Activated CD8-positive, alpha-beta memory T cell treated with anti-CD3 and anti-CD28 coated beads for 4 hours (primary cell): ENCODE data around the gene TPRG1L.
A peak's percentile ranks its signal among the peaks of the same experiment; 100 is the strongest.
"Not testable (repeated sequence)": the region's sequence is repeated elsewhere in the genome, so short reads cannot be mapped to it uniquely, and the experiment has no call there.

Source experiments
- DNase-seq, 2 donors: peaks; one replicate each; pipeline ENCODE4 v3.0.0-alpha.2; 2020; ENCODE audit warnings: low read depth in 2 of 2

Gene TPRG1L

GRCh38 chr1:3624200-3625136 lies at the start of gene TPRG1L:
Gene TPRG1L, plus strand, starts transcription at chr1:3625015. Its CDS starts 58 bp downstream, at chr1:3625073.
- peak; percentile 96 for DNase-seq

DNA sequence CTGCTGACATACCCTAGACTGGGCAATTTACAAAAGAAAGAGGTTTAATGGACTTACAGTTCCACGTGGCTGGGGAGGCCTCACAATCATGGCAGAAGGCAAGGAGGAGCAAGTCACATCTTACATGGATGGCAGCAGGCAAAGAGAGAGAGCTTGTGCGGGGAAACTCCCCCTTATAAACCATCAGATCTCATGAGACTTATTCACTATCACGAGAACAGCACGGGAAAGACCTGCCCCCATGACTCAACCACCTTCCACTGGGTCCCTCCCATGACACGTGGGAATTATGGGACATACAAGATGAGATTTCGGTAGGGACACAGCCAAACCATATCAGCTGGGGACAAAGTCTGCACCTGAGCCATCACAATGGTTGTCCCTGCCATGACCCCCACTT lies 49.3 kb upstream of the TPRG1L start:
- DNase-seq, result not testable (repeated sequence)

- no peak for DNase-seq
These were observed 48.8 kb upstream of the TPRG1L start for GRCh38 chr1:3575993-3576392.

- no peak for DNase-seq
These were observed 47.5 kb upstream of the TPRG1L start for GRCh38 chr1:3577300-3577699.

GRCh38 chr1:3577711-3578432 lies 46.9 kb upstream of the TPRG1L start:
- no peak for DNase-seq

DNA sequence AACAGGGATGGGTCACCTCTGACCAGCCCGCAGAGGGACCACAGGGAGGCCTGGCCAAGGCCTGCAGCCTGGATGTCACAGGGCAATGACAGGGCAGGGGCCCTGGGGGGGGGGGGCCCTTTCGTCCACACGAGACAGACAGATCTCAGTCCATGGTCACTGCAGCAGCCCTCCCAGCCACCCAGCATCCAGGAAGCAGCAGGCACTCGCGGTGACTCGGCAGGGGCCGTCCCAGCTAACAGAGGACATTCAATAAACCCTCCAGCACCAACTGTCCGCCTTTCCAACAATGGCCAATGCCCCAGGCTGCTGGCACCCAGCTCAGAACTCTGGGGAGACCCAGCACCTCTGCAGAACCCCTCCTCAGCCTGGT lies 46.4 kb upstream of the TPRG1L start:
- no peak for DNase-seq

GRCh38 chr1:3578906-3579305 lies 45.9 kb upstream of the TPRG1L start:
- DNase-seq, result no peak

DNA sequence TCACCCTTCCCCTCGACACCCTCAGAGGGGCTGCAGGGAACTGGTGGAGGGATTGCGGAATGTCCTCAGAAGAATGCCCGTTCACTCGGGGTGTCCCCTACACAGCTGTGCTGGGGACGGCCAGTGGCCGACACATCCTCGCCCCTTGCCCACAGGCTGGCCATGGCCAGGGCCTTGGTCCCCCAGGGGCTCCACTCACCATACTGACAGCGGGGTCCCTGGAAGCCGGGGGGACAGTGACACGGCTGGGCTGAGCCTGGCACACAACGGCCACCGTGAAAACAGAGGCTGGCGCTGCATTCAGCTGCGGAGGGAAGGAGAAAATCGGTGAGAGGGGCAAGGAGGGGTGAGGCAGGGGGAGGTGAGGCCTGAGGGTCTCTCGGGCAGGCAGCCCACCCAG lies 45.2 kb upstream of the TPRG1L start:
- DNase-seq, result no peak

- DNase-seq, result no peak
These were observed 44.6 kb upstream of the TPRG1L start for GRCh38 chr1:3580231-3580630.

DNA sequence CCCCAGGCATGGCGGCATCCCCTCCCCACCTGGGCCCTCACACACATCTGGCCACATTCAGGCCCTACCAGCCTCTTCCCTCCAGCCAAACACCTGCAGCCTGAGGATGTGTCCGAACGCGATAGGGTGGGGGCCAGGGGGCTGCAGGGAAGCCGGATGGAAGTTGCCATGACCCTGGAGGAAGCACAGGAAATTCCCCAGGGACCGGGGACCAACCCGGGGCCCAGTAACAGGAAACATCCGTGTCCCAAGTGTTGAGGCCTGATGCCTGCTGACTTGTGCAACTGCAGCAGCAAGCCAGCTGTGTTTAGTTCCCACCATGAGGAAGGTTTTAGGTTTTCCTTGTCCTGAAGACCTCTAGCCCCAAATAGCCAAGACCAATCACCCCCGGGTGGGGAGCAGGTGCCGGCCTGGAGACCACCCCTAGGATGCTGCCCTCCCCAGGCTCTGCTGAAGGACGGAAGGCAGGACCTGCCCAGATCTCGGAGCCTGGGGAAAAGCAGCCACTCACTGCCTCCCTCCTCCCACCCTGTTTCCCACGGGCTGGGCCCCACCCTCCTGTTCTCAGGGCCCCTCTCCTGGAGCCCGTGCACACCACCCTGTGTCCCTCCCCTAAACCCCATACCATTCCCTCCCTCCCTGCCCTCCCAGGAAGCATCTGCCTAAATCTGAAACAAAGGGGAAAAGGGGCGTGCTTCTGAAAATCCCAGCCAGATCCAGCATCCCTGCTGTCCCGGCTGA lies 43.3 kb upstream of the TPRG1L start:
- no peak for DNase-seq

GRCh38 chr1:3583751-3584150 lies 41.1 kb upstream of the TPRG1L start:
- DNase-seq, result not testable (repeated sequence)

- peak in 1 of 2 donors; percentile 24 for DNase-seq
These were observed 39.9 kb upstream of the TPRG1L start for GRCh38 chr1:3584915-3585314.

DNA sequence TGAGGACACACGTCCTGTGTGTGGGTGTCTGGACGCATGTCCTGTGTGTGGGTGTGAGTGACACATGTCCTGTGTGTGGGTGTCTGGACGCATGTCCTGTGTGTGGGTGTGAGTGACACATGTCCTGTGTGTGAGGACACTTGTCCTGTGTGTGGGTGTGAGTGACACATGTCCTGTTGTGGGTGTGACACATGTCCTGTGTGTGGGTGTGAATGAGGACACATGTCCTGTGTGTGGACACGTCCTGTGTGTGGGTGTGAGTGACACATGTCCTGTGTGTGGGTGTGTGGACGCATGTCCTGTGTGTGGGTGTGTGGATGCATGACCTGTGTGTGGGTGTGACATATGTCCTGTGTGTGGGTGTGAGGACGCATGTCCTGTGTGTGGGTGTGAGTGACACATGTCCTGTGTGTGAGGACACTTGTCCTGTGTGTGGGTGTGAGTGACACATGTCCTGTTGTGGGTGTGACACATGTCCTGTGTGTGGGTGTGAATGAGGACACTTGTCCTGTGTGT lies 39.4 kb upstream of the TPRG1L start:
- DNase-seq, result not testable (repeated sequence)

DNA sequence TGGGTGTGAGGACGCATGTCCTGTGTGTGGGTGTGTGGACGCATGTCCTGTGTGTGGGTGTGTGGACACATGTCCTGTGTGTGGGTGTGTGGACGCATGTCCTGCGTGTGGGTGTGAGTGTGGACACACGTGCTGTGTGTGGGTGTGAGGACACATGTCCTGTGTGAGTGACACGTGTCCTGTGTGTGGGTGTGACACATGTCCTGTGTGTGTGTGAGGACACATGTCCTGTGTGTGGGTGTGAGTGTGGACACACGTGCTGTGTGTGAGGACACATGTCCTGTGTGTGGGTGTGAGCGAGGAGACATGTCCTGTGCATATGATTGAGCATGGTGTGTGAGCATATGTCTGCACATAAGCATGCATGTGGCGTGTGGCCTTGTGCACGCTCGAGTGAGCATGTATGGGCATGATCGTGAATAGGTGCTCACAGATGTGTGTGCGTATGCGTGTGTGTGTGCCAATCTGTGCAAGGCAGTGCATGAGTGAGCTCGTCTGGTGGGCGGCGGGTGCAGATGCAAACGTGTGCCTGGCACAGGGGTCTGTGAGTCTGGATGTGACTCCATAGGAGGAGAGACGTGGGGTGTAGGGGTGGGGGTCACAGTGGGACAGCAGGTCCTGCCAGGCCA lies 38.8 kb upstream of the TPRG1L start:
- no peak for DNase-seq

DNA sequence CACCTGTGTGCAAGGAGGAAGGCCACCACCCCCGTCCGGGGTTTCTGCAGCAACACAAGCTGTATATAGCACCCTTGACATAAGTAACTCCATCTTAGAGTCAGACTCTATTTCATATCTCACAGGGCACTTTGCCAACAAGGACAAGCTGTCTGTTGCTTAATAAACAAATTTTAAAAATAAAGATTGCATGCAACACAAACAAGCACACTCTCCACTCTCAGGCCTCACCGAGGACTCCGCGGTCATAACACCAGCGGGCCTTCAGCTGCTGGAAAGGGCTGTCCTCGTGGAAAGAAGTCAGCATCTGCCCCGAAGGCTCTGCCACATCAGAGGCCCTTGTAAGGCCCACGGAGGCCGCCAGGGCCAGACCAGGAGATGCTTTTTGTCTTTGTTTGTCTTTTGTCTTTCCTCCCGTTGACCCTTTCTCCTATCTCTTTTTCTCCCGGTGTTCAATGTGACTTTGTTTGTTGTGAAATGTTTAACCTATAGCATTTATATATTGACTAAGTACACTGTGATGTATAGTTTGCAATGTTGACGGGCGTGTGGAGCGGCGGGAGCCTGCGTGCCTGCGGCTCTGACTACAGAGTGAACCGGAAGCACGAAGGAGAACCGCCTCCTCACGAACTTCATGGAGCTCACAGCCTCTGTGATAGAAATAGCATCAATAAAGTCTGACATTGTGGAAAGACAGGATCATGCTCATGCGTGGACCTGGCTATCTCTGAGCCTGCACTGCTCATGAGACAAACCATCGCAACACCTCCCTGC lies 37.6 kb upstream of the TPRG1L start:
- no peak for DNase-seq

DNA sequence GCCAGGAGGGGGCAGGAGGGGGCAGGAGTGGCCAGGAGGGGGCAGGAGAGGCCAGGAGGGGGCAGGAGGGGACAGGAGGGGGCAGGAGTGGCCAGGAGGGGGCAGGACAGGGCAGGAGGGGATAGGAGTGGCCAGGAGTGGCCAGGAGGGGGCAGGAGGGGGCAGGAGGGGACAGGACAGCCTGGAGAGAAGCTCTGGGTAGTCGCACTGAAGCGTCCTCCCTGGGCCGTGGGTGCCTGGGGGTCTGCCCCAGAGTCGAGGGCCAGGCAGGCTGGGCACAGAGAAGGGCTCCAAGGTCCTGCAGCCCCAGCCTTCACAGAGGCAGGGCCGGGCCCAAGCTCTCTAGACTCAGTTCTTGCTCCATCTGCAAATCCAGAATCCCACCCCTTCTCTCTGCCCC lies 36.4 kb upstream of the TPRG1L start:
- DNase-seq, result no peak

GRCh38 chr1:3590139-3590763 lies 34.6 kb upstream of the TPRG1L start:
- no peak for DNase-seq

DNA sequence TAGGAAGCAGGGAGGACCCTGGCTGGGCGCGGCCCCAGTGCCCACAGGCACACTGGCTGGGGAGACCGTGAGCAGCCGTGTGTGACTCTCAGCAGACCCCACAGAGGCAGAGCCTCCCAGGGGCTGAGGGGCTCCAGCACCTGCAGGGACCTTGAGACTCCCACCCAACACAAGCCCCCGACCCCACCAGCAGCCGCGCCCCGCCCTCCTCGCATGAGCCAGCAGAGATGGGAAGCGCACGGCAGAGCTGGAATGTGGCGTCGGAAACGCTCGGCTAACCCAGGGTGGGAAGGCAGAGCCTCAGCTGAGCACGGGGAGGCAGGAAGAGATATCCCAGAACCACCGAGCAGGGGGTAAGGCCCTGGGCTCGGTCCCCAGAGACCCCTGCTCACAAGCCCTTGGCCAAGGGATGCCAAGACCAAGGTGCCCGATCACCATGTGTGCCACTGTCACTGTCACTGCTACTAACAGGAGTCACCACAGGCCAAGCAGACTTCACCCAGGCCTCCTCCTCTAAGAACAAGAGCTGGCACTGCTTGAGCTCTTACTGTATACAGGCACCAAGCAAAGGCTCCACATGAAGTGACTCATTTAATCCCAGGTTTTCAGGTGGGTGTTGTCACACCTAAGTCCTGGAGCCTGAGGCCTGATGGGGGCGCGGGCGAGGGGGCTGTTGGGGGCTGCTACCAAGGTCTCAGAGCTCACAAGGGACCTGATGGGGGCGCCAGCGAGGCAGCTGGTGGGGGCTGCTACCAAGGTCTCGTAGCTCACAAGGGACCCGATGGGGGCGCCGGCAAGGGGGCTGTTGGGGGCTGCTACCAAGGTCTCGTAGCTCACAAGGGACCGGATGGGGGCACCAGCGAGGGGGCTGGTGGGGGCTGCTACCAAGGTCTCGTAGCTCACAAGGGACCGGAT lies 33.6 kb upstream of the TPRG1L start:
- DNase-seq, result no peak

- no peak for DNase-seq
These were observed 31.5 kb upstream of the TPRG1L start for GRCh38 chr1:3593334-3593733.
